GM12878 (cell line): ENCODE measurements around the gene INSIG1. TPM values are rescaled to one million over a fixed set of nuclear protein-coding genes. Genes with fewer than 3 reads are reported as not detected.

ENCODE experiments used
- polyA plus RNA-seq, 11 experiments: library from polyadenylated mRNA; depleted of rRNA in 4 of 11; unstranded in 6 of 11; stranded (reverse) in 5 of 11; fragments of >200 nt; fragmentation: Nextera tagmentation in 4 of 11; fragmentation: Illumina TruSeq in 1 of 11; extraction: Ambion mirVana in 4 of 11; extraction: Trizol in 1 of 11; gene quantifications; 1 replicate in 1 of 11; 2 replicates in 10 of 11; pipeline versions ENCODE4 v1.2.1 to v1.2.3, GENCODE V29; 2011 to 2016; ENCODE audit warnings: inconsistent platforms in 2 of 11, missing spikeins in 2 of 11, low read depth in 1 of 11
- total RNA-seq, 4 experiments: library from RNA; depleted of rRNA in 3 of 4; stranded (reverse); fragments of >200 nt in 3 of 4; fragmentation: Illumina TruSeq in 1 of 4; extraction: Trizol in 1 of 4; gene quantifications; 2 replicates each; pipeline versions ENCODE4 v1.2.1 to v1.2.3, GENCODE V29; 2013 to 2021

The INSIG1 gene
- total and polyA plus RNA-seq, 10 of the 15 experiments (the other 5 are each of a cell fraction or from before 2014, with no cell fraction given) = 29.6 to 168 (median 91.1) TPM

Other genes starting within 250 kb of the INSIG1 start
- gene HTR5A, start 227.6 kb upstream of the INSIG1 start, total RNA-seq (2014; rRNA removed) = not detected in 2 replicates
- not detected in 2 replicates for gene HTR5A, start 227.6 kb upstream of the INSIG1 start, total RNA-seq (2014; rRNA removed; fragmentation: Illumina TruSeq; extraction: Trizol)
- not detected in 2 replicates for gene HTR5A, start 227.6 kb upstream of the INSIG1 start, total RNA-seq (2021)
- not detected in 2 replicates for gene HTR5A, start 227.6 kb upstream of the INSIG1 start, polyA plus RNA-seq (2011; rRNA removed)
- not detected in 2 replicates for gene HTR5A, start 227.6 kb upstream of the INSIG1 start, polyA plus RNA-seq (2014; fragmentation: Illumina TruSeq; extraction: Trizol)
- not detected for gene HTR5A, start 227.6 kb upstream of the INSIG1 start, polyA plus RNA-seq (2014; fragmentation: Nextera tagmentation; extraction: Ambion mirVana)
- gene HTR5A, start 227.6 kb upstream of the INSIG1 start, polyA plus RNA-seq (2014; rRNA removed) = not detected in 2 replicates
- gene HTR5A, start 227.6 kb upstream of the INSIG1 start, polyA plus RNA-seq (2016; fragmentation: Nextera tagmentation; extraction: Ambion mirVana) = not detected
- not detected in 2 replicates for gene EN2, start 160.3 kb downstream of the INSIG1 start, total RNA-seq (2014; rRNA removed)
- gene EN2, start 160.3 kb downstream of the INSIG1 start, total RNA-seq (2014; rRNA removed; fragmentation: Illumina TruSeq; extraction: Trizol) = not detected in 2 replicates
- not detected in 2 replicates for gene EN2, start 160.3 kb downstream of the INSIG1 start, total RNA-seq (2021)
- not detected in 2 replicates for gene EN2, start 160.3 kb downstream of the INSIG1 start, polyA plus RNA-seq (2011; rRNA removed)
- not detected in 2 replicates for gene EN2, start 160.3 kb downstream of the INSIG1 start, polyA plus RNA-seq (2014; fragmentation: Illumina TruSeq; extraction: Trizol)
- not detected for gene EN2, start 160.3 kb downstream of the INSIG1 start, polyA plus RNA-seq (2014; fragmentation: Nextera tagmentation; extraction: Ambion mirVana)
- not detected in 2 replicates for gene EN2, start 160.3 kb downstream of the INSIG1 start, polyA plus RNA-seq (2014; rRNA removed)
- gene EN2, start 160.3 kb downstream of the INSIG1 start, polyA plus RNA-seq (2016; fragmentation: Nextera tagmentation; extraction: Ambion mirVana) = not detected
- not detected in 2 replicates for gene CNPY1, start 248.7 kb downstream of the INSIG1 start, total RNA-seq (2014; rRNA removed)
- not detected in 2 replicates for gene CNPY1, start 248.7 kb downstream of the INSIG1 start, total RNA-seq (2014; rRNA removed; fragmentation: Illumina TruSeq; extraction: Trizol)
- gene CNPY1, start 248.7 kb downstream of the INSIG1 start, total RNA-seq (2021) = not detected in 2 replicates
- not detected in 2 replicates for gene CNPY1, start 248.7 kb downstream of the INSIG1 start, polyA plus RNA-seq (2011; rRNA removed)
- gene CNPY1, start 248.7 kb downstream of the INSIG1 start, polyA plus RNA-seq (2014; fragmentation: Illumina TruSeq; extraction: Trizol) = not detected in 2 replicates
- gene CNPY1, start 248.7 kb downstream of the INSIG1 start, polyA plus RNA-seq (2014; fragmentation: Nextera tagmentation; extraction: Ambion mirVana) = not detected
- gene CNPY1, start 248.7 kb downstream of the INSIG1 start, polyA plus RNA-seq (2014; rRNA removed) = 0.04 TPM in 1 of 2 replicates, not detected in the other
- gene CNPY1, start 248.7 kb downstream of the INSIG1 start, polyA plus RNA-seq (2016; fragmentation: Nextera tagmentation; extraction: Ambion mirVana) = not detected